HepG2 (cell line): ENCODE results near the gene WDR43.

Experiments
- KLF16 ChIP-seq, 2 experiments: sonication (generic) in 1 of 2; formaldehyde crosslinking in 1 of 2; IDR thresholded peaks; 2 replicates each; pipeline versions ENCODE4 v1.6.1 to v1.8.0; 2016 to 2023; ENCODE audit warnings: missing genetic modification reagents in 2 of 2, missing compliant biosample characterization in 1 of 2
- SIN3B ChIP-seq: fragments of 150-350 bp; IDR thresholded peaks from 2 replicates; pipeline ENCODE4 v1.6.1; 2014; ENCODE audit warnings: low read length

GRCh38 chr2:28944535-28945248, 50.2 kb downstream of the WDR43 start:
- TF ChIP-seq SIN3B (no peak), KLF16 (CRISPR knock-in tag; IDR thresholded peaks at IDR 0.05) (no peak)
